HG03064 (cell line): ENCODE data around the gene ATAD3B.
"Not testable (repeated sequence)": the region's sequence is repeated elsewhere in the genome, so short reads cannot be mapped to it uniquely, and the experiment has no call there.

Source experiments
- ATAC-seq: cut with Tn5 transposase; IDR thresholded peaks from one replicate; pipeline ENCODE4 v1.9.1; 2021; ENCODE audit warnings: low read depth; ENCODE audit not compliant: unreplicated experiment

ATAD3B gene

DNA sequence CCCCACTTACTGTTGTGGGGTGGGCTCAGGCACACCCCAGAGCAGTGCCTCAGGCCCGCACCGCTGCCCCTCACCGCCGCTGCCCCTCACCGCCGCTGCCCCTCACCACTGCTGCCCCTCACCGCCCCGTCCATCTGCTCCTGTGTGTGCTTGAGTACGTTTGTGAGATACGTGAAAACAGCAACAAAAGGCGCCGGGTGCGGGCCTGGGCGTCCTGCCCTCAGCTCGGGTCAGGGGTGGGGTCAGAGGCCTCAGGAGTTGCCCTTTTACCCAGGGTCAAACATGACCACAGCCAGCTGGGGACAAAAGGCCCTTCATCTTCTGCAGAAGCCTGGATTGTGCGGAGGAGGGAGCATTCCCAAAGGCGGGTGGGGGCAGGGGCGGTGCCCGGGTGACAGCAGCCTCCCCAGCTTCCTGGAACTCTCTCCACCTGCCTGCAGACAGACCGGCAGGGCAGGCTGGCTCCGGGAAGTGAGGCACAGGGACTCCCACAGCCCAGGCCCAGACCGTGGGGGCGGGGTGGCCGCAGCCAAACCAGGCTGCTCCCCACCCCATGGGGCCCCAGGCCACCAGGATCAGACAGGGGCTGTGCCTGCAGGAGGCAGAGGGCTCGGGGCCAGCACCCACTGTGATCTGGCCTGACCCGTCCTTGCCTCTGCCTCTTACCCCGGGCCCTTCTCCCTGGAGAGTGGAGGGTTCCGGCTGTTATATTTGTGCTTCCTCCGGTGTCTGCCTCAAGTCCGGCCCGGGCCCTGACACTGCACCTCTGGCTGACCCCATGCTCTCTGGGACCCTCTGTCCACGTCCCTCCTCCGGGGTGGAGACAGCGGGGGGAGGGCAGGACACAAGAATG is 38.4 kb upstream of the ATAD3B start:
- no peak for ATAC-seq

GRCh38 chr1:1433804-1434130 is 37.8 kb upstream of the ATAD3B start:
- ATAC-seq = no peak

DNA sequence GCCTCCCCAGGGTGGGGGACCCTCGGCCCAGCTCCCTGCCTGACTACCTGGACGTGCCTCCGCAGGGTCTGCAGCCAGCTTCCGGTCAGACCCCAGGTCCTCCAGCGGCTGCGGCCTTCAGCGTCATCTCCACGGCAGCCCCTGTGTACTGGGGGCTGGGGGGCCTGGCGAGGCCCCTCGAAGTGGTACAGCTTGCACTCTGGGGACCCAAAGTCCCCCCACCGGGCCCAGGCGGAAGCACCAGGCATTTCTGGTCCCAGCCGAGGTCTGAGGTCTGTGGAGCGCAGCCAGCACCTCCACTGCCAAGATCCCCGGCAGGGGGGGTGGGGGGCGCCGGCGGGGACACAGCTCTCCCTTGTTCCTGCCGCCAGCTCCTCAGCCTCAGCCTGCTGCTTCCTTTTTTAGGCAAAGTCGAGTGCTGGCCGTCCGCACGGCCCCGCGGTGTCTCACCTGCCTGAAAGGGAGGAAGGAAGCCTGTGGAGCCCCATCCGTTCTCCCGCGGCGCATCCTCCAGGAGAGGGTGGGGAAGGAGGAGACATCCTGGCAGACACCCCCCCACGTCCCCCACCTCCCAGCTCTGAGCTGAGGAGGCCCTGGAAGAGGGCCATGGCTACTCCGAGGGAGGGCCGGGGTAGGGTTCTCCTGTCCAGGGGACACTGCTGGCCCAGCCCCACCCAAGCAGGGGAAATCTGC is 37.3 kb upstream of the ATAD3B start:
- no peak for ATAC-seq

DNA sequence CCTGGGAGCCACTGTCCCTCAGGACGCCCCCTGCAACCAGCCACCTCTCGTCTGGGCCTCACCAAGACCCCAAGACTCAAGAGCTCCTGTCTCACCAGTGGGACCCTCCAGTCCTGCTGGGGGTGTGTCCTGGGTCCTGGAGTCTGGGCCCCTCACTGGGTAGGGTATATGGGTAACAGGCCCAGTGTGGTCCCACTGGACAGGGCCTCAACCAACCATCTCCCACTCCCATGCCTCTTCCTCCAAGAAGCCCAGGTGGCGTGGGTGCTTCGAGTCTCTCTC is 36.8 kb upstream of the ATAD3B start:
- ATAC-seq = no peak

DNA sequence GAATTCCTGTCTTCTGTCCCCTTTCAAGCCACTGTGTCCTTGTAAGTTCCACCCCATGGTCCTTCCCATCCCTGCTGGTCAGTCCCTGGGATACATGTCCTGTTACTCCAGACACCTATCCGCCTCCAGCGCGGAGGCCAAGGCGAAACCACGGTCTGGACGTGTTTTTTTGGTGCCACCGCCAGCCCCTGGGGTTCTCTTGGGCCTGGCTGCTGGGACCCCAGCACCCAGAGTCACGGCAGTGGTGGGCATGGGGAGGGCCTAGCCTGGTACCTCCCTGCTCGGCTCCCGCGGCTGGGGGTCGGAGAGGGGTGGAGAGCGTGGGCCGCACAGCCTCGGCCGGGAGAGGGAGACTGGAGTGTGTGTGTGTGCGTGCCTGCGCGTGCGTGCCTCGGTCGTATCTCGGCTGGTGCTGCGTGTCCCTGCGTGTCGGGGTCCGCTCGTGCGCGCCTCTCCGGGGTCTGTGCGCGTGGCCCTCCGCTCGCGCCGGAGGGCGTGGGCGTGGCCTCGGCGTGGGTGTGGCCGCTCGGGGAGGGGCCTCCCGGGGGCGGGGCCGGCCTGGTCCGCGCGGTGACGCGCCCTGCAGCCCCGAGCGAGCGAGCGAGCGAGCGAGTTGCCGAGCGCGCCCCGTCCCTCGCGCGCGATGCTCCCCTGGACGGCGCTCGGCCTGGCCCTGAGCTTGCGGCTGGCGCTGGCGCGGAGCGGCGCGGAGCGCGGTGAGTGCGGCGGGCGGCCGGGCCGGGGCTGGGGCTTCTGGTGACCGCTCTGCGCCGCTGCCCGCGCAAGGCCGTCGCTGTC is 36.3 kb upstream of the ATAD3B start, which contains the start of gene VWA1:
TSS of gene VWA1 (plus strand) at position 585 of the 798 bp plus-strand sequence. CDS start at position 644, 59 bp downstream.
- ATAC-seq = no peak

GRCh38 chr1:1435911-1436629 is 35.5 kb upstream of the ATAD3B start:
- ATAC-seq = no peak

- ATAC-seq = no peak
Measured at GRCh38 chr1:1436630-1437032, 34.9 kb upstream of the ATAD3B start.

DNA sequence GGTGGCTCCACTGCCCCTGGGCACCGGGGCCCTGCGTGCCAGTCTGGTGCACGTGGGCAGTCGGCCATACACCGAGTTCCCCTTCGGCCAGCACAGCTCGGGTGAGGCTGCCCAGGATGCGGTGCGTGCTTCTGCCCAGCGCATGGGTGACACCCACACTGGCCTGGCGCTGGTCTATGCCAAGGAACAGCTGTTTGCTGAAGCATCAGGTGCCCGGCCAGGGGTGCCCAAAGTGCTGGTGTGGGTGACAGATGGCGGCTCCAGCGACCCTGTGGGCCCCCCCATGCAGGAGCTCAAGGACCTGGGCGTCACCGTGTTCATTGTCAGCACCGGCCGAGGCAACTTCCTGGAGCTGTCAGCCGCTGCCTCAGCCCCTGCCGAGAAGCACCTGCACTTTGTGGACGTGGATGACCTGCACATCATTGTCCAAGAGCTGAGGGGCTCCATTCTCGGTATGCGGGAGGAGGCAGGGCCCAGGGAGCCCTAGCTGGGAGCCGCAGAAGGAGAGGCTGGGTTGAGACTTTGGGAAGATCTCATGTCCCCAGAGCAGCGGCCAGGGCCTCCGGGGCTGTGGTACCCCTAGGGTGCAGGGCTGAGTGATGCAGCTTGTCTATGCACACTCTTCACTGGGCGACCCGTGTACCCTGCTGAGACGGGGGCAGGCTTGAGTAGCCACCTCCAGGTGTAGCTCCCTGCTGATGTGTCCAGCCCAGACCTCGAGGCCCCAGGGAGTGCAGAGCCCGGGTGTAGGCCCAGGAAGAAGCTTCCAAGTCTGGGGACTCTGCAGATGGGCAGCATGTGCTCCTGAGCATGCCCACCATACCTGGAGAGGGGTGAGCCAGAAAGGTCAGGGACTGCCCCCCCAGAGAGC is 34.3 kb upstream of the ATAD3B start:
- ATAC-seq = no peak

DNA sequence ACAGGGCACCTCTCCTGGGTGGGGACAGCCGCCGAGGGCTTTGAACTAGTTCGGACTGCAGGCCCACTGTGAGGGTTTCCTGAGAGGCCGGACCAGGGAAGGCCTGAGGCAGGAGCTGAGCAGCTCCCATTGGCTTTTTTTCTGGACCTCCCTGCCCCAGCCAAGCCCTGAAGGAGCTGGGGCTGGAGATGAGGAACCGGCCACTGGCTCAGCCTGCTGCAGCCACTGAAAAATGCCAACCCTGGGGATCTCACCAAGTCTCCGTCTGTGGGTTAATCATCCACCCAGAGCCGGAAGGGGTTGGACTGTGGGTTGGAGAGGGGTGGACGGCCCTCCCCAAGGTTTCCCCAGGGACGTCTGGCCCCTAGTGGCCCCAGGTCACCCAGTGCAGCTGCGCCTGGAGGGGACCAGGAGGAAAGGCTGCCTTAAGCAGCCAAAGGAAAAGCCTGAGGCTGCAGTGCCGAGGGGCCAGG is 33.6 kb upstream of the ATAD3B start:
- no peak for ATAC-seq

DNA sequence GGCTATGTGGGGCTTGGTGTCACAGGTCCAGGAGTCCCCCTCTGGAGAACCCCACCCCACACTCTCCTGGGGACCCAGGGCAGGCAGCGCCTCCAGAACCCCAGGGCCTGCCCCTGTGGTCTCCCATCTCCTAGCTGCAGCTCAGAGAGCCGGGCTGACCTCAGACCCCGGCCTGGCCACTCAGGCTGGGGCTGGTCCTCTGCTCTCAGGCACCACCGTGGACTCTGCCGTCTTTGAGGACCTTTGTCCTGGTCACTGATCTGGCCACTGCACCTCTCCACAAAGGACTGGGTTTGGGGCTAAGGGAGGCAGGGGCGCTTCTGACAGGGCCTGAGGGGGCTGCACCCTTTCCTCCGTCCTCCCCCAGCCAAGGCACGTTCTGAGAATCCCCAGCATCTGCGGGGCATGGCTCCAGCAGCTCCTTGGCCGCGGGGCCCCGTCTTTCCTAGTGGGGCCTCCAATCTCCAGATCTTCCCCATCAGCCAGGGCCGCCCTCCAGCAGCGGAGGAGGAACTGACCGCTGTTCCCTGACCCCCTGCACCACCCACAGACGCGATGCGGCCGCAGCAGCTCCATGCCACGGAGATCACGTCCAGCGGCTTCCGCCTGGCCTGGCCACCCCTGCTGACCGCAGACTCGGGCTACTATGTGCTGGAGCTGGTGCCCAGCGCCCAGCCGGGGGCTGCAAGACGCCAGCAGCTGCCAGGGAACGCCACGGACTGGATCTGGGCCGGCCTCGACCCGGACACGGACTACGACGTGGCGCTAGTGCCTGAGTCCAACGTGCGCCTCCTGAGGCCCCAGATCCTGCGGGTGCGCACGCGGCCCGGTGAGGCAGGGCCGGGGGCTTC is 32.8 kb upstream of the ATAD3B start:
- ATAC-seq = no peak

DNA sequence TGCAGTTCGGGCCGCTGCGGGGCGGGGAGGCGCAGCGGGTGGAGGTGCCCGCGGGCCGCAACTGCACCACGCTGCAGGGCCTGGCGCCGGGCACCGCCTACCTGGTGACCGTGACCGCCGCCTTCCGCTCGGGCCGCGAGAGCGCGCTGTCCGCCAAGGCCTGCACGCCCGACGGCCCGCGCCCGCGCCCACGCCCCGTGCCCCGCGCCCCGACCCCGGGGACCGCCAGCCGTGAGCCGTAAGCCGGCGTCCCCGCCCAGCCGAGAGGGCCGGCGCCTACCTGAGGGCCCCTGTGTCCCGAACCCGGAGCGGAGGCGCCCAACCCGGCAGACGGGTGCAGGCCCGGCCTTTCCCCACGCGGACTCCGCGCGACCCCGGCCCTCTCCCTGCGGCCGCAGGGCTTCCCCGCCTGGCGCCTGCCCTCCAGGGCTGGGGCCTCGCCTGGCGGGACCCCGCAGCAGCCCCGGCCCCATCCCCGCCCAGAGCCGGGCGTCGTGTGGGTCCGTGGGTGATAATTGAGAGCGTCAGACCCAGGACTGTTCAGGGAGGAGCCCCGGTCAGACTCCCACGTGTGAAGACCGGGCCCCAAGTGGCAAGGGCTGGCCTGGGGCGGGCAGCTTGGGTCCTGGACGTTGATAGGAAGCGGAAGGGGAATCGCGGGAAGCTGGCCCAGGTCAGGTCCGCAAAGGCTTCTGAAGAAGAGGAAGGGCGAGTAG is 31.9 kb upstream of the ATAD3B start:
- ATAC-seq = no peak

DNA sequence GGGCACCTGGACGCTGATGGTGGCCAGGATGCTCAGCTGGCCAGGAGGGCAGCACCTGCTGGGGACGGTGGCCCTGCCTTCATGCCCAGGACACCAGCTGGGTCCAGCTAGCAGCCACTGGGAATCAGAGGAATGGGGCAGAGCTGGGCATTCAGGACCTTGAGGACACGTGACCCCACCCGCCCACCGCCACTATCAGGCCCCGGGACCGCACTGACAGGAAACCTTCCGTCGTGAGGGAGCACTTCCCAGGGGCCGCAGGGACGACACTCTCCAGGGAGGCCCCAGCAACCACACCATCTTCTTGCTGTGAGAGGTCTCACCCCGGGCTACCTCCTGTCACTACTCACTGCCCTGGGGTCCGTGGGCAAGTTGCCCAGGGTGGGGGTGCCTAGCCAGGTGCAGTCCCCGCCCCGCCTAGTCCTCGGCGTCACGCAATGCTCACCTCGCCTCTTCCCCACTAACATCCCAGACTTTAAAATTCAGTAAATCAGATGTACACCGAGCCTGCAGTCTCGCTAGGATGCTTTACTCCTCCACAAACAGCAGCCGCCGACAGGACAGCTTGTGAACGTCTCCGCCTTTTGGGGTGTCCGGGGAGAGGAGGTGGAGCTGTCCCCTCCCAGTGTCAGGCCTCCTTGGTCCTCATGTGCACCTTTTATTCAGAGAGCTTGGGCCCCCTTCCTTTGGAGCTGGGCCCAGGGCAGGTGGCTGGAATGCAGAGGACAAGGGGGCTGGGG is 31.1 kb upstream of the ATAD3B start:
- no peak for ATAC-seq

DNA sequence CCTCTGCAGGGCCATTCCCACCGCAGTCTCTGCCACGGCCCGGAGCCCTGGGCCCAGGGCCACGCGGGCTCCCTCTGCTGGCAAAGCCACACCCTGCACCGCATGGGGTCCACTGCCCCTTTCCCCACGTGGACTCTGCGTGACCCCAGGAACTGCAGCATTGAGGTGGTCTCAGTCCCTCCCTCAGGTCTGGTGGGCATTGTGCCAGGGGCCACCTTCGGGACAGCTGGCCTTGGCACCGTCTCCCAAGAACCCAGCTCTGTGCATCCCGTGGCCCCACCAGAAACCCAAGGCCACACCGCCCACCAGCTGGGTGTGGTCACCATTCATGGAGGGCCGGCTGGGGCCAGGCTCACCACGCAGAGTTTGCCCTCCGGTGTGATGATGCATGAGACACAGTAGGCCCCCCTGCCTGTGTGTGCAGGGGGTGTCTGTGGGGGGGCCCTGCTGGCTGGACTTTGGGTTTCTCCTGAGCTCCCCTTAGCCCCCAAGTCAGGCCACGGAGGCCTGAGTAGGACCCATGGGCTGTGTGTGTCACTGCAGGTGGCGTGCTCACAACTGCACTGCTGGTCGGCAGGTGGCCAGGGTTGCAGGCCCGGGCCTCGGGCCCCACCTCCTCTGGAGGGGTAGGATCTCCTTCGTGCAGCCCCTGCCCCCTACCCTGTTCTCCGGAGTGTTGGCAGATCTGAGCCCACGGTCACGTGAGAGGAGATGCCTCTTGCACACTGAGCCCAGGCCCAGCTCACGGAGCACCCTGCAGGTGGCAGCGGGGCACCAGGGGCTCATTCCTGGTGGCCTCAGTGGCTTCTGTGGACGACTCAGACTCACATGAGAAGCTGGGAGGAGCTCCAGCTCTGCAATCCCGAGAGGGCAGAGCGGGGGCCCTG is 30.3 kb upstream of the ATAD3B start:
- no peak for ATAC-seq

DNA sequence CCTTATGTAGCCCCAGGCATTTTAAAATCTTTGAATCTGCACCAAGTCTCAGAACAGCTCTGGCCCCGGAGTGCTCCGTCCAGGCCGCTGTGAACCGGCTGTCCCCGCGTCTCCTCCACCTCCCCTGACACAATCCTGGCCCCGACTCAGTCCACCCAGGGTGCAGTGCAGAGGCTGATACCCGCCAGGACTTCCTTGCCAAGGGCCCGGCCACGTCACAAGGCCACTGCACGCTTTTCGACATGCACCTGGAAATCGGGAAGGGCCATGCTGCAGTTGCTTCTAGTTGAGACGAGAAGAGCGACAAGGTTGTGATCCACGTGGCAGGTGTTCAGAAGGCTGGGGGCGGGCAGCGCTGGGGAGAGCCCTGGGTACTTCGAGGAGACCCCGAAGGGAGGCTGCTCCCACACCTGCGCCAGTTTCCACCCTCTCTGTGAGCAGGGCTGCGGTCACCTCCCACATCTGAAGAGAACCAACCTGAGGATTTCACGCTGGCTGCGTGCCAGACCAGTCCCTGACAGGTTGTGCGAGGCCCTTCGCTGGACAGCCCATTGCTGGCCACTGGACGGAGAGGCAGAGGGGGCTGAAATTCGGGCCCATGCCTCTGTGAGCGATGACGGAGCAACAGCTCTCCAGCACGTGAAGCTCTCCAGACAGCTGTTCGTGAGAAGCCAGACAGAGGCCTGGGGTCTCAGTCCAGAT is 29.3 kb upstream of the ATAD3B start:
- no peak for ATAC-seq

- ATAC-seq = not testable (repeated sequence)
Measured at GRCh38 chr1:1446631-1447030, 24.9 kb upstream of the ATAD3B start.
